Measurements from ENCODE around the gene PLA2G4B.

- TF ChIP-seq EZH2phosphoT487 (IDR thresholded peaks at IDR 0.05; ENCODE audit: insufficient read depth, low read depth) (no peak), EZH2 (IDR thresholded peaks at IDR 0.05; ENCODE audit: insufficient read depth, poor library complexity, severe bottlenecking) (no peak)
Observed at GRCh38 chr15:41848631-41849030, 10.0 kb downstream of the PLA2G4B start.
